GM18909 (cell line): ENCODE data around the gene HMX2.

Experiments
- ATAC-seq: cut with Tn5 transposase; IDR thresholded peaks from one replicate; pipeline ENCODE4 v1.9.1; 2021; ENCODE audit warnings: mild to moderate bottlenecking; ENCODE audit not compliant: unreplicated experiment, poor library complexity

The HMX2 gene

DNA sequence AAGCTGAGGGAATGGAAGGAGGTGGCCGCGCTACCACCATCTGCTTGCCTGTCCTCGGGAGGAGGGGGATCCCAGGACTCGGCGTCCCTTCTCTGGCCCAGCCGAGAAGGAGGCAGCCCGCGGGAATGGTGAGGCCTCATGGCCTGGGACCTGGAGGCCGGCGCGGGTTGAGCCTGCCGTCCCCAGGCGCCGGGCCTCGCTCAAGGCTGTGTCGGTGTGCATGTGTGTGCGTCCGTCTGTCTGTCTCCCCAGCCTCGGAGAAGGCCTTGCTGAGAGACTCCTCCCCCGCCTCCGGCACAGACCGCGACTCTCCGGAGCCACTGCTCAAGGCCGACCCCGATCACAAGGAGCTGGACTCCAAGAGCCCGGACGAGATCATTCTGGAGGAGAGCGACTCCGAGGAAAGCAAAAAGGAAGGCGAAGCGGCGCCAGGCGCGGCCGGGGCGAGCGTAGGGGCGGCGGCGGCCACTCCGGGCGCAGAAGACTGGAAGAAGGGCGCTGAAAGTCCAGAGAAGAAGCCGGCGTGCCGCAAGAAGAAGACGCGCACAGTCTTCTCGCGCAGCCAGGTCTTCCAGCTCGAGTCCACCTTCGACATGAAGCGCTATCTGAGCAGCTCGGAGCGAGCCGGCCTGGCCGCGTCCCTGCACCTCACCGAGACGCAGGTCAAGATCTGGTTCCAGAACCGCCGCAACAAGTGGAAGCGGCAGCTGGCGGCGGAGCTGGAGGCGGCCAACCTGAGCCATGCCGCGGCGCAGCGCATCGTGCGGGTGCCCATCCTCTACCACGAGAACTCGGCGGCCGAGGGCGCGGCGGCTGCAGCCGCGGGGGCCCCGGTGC is 10.9 kb upstream of the HMX2 start:
- ATAC-seq: no peak

DNA sequence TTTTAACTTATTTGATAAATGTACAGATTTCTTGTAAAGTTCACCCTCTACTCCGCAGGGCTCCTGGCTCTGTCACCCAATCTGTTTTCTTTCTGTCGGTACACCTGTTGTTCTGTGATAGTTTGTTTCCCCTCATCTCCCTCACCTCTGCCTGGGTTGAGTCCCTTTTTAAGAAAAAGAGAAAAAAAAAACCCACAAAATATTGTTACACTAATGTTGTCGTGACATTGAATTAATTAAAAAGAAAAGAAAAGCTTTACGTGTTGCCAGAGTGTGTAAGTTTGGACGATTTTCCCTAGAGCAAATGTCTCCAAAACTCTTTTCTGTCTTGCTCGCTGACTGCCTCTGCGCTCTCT is 8.8 kb upstream of the HMX2 start:
- ATAC-seq: no peak

DNA sequence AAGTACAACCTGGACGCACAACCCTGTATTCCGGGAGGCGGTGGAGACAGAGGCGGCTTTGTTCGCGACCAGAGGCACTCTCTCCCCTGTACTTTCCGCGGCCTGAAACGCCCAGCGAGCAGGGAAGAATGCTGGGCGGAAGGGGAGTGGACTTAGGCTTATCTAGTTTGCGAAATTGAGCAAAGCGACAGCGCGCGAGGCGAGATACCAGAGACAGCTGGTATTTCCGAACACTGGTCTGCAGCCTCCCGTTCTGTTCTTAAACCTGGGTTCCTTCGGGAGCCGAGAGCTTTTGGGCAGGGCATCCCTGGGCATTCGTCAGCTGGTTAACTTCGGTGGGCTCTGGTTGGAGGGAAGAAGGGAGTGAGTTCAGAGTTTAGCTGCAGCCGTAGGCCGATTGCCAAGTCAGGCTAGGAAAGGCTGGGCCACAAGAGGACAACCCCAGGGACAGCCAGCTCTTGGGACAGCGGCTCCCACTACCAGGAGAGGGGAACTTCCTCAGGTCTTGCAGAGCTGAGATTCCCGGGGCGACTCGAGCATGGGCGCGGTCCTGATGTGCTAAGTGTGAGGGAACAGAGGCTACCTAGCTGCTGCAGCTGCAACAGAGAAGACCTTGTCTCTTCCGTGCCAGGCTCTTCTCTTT is 8.3 kb upstream of the HMX2 start:
- no peak for ATAC-seq

DNA sequence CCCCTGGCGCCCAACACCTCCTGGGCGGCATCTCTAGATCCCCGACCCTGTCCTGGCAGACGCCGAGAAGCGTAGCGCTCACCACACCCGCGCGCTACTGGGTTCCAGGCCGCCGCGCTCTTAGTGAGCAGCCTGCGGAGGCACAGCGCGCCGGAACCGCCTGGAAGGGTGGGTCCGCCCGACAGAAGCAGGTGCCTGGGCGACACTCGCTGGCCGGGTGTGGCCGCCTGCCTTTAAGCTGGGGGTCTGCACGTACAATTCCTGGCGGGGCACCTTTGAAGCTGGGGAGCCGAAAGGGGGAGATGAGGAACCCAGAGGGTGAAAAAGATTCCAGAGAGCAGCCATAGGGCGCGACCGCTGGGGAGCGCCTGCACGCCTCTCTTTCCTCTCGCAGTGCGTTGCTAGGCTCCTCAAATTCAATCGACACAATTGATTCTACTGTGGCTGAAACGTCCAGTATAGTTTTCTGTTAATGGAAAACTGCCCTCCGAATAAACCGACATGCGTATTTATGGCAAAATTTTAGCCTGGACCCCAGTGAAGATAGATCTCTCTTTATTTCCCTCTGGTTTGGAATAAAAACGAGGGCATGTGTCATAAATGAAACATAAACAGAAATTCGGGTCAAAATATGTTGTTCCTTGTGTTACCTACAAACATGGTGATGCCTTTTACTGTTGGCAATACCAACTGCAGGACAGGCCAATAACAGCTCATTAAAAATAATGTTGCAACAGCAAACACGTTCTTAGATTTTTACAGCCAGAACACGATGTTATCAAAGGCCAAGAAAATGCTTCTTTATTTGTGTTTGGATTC is 7.6 kb upstream of the HMX2 start:
- ATAC-seq: no peak

DNA sequence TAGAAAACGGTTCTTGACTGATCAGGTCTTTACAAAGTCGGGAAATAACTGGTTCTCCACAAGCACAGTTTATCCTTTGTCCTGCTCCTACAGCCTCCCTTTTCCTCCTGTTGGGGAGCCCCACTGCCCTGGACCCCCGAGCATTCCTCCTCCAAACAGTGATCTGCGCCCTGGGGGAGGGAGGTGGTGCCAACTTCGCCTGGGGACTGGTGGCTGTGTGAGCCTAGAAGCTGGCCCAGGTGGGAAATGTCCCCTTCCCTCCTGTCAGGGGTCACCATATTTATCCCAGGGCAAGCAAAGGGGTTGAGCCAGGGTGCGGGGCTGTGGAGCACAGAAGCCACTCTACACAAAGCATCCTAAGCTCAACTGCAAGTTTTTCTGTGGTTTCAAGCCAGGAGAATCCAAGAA is 6.9 kb upstream of the HMX2 start:
- no peak for ATAC-seq

DNA sequence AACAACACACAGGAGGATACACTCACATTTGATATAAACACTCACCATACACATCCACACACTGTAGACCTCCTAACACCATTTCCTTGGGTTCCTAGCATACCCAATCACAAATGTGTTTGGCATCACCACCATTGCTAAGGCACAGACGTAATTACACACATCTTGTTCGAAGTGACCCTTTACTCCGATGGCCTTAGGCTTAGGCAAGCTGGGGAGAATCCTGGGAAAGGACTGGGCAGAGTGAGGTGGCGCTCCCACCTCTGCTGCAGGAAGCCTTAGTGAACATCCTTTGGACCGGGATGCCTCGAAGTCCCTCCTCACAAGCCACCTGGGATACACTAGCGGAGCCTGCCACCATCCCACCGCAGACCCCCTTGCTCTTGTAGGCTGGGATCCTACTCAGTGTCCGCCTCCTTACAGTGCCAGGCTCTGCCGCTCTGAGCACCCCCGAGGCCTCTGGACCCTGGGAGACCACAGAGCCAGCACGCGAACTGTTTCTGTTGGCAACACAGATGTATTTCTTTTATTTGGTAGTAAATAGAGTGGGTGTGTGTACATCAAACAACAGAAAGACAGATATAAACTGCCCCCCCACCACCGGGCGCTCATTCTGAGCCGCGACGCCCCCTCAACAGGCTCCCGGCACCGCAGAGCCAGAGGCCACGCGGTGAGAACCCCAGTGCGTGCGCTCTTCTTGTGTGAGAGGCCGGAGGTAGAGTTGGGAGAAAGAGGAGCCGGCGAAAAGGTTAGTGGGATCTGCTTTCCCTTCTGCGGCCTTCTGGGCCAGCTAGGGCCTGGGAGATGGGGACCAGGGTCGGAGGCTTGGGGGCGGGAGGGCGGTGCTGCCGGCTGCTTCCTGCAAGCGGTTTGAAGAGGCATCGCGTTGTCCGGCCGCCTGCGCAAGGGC is 5.9 kb upstream of the HMX2 start:
- ATAC-seq: no peak

DNA sequence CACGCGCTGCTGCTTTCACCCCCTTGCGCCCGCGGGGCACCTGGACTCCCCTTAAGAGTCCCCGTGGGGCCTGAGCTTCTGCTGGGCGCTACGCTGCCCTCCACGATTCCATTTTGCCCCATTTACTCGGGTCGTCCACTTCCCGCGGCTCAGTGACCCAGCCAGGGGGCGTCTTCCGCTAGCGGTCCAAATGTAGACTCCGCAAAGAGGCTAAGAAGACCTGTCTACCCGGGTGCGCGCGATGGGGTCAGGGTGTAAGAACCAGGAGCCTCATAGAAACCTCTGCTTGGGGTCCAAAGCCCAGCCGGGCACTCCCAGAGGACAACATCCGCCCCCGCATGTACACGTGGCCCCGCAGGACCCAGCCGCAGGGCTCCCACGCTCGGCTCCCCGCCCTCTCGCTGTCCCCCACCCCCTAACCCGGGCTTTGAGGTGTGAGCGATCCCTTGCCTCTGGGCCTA is 5.2 kb upstream of the HMX2 start:
- ATAC-seq: no peak

DNA sequence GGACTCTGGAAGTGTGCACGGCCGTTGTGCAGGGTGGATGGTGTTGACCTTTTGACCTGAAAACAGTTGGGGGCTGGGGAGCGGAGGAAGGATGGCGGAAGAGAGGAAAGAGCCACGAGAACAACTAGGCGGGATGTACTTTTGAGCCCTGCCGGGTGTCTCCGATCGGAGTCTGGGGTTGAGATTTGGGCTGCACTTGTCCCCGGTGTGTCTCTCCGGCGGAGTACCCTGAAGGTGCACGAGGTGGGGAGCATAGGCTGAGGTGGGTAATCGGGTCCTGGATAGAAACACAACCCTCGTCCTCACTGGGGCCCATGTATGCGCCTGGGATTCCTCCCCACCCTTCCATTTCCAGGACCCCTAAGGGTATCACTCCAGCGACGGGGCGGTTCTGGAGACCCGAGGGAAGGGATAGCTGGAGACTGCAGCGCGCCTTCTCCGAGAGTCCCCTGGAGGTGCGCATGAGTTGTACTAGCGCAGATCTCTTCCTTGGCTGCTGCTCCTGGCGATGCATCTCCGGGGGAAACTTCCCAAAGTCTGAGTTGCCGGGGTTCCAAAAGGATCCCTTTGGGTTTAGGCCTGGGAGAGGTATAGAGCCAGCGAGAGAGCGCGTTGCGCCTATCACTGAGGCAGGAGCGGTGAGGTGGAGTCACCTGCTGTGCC is 4.6 kb upstream of the HMX2 start:
- ATAC-seq: no peak

DNA sequence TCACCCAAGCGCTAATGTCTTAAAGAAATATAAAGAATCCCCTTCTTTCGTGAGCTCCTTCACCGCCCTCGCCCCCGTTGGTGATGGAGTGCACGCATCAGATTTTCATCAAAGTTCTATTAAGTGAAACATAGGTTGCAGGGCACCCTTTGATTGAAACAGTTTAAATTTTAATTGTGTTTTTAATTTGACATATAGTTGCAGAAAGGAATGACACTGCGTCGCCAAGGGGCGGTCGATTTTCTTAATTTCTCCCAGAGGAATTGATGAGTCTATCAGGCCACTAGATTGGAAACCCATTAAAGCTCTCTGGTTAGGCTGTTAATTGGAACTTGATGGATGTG is 4.1 kb upstream of the HMX2 start:
- ATAC-seq: no peak

DNA sequence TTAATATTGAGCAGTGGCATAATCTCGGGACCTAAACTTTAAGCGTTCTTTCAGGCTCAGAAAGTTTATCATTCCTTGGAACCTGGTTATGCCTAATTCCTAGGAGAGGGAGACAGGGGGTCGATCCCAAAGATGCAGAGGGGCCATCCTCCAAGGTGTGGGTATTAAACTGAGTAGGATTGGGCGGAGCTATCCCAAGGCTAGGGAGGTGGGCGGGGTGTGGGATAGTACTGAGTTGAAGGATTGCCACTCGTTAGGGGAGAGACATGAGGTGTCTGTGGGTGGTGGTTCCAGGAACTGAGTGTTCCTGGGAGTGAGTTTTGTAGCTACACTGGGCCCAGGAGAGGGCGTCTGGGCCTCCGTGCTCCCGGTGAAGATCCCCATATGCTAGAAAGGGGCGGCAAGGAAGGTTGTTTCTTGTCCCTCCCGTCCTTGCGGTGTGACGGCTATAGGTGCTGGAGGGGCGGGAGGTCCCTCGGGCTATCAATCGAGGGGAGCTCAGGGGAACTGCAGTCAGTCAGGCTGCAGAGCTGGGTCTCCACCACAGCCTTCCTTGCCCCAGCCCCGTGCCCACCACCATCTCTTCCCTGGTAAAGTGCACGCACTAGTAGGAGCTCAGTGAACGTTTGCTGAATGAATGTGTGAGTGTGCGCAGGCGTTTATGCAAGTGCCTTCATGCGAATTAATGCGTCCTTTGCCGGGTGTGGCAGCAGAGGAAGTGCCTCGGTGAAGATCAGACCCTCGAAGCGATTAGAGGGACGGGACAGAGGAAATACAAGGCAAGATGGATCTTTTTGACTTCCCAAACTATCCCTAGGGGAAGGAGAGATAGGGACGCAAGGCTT is 3.0 kb upstream of the HMX2 start:
- no peak for ATAC-seq

DNA sequence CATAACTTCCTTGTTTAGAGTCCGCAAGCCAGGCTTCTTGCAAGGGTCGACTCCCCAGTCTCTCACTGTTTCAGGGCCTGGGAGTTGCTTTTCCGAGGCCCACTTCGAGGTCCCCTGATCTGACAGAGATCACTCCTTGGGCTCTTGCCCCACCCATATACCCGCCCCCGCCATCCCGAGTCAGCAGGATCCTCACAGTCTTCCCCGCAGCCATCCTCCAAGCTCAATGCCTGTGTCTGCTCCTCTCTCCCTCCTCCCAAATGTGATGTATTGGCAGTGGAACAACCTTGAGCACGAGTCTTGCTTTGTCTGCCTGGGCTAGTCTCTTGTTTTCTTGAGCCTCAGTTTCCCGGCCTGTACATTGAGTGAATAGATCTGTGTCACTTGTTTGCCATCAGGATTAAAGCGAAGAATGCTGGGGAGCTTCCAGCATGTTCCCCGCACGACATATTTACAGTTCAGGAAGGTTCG is 2.4 kb upstream of the HMX2 start:
- ATAC-seq: no peak

DNA sequence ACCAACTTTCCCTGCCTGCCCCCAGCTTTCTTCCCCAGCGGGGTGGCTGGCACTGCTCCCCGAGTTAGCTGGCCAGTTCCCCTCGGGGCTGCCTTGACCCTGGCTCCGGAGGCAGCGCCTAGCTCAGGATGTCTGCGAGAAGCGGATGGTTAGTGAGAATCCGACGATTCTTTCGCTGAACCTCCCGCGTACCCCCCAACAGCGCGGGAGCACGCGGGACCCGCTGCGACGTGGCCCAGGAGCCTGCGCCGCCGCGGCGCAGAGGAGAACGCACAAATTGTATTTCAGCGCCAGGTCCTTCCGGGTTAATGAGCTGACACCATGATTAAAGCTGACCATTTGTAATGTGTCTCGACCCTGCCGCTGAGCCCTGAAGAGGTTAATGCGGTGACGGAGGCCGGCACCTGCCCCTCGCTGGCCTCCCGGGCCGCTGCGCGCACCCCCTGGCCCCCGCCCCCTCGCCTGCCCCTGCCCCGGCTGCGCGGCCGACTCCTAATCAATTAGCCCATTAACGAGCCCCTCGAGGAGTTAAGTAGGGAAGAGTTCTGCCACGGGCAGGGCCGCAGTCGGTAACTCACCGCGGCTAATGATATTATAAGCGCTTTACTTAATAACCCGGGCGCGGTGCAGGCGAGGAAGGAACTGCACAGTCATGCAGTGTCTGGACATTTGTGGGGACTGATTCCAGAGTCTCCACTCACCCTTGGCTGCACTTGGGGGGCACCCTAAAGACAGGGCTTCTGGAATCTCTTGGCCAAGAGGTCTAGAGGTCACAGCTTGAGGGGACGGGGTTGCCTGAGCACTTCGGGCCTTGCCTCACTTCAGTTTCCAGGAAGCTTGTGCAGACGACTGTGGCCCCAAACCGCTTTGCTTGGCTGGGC is 1.7 kb upstream of the HMX2 start:
- no peak for ATAC-seq

DNA sequence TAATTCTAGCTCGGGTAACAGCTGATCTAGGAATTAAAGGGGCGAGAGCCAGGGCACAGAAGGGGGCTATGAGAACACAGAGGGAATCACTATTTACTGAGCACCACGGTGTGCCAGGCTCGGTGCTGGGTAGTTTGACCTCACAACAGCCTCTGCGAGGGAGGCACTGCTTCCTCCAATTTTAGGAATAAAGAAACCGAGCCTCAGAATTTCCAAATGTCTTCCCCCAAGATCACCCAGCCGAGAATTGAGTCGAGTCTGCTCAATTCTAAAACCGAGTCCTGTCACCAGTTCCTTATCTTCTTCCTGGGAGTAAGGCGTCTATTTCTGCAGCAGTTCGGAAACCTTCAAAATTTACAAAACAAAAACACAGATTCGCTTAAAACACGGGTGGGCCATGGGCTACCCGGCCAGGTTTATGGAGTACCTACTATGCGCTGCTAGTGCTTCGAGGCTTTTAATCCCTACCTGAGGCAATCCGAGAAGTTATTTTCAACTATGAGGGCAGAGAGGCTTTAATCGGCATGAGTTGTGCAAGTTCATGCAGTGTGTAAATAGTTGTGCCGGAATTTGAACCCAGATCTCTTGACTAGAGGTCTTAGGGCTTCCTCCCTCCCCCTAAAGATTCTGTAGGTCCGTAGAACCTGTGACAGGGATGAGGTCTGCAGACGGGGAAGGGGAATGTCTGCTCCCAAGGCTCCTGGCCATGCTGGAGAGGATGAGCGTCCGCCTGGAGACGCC is 872 bp upstream of the HMX2 start:
- ATAC-seq: no peak

DNA sequence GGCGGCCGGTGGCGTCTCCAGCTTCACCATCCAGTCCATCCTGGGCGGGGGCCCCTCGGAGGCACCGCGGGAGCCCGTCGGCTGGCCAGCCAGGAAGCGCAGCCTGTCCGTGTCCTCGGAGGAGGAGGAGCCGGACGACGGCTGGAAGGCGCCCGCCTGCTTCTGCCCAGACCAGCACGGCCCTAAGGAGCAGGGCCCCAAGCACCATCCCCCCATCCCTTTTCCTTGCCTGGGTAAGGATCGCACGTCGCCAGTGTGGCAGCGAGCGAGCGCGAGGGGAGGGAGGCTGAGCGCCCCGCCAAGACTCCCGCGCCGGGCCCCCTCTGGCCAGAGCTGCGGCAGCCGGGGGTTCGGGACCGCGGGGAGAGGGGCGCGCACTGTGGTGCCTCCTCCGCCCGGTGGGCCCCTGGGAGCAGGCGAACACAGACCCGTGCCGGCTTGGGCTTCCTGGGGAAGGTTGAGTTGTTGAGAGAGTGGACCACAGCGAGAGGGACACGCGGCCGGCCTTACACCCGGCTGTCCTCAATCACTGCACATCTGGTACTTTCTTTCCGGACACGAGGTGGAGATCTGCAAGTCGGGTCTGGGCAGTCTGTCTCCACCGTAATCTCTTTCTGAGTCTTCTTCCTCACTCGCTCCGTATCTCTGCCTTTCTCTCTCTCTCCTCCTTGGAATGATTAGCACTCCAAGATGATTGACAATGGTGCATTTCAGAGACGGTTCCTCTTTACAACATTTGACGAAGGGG is 652 bp downstream of the HMX2 start:
- no peak for ATAC-seq

DNA sequence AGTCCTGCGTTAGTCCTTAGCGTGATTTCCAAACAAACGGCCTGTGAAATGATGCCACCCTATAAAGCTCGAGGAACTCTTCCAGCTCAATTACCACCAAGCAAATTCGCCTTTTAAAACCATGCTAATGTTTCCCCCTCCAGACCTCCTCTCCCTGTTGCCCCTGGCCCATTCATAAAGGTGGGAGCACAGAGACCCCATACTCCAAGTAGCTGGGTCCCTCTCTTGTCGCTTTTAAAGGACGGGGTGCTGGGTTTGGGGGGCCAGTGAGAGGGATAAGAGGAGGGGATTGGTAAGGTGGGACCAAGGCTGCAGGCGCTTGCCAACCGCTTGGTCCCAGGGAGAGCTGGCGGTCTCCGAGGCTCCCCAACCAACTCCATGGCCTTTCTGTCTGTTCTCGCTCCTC is 1.2 kb downstream of the HMX2 start:
- ATAC-seq: no peak

DNA sequence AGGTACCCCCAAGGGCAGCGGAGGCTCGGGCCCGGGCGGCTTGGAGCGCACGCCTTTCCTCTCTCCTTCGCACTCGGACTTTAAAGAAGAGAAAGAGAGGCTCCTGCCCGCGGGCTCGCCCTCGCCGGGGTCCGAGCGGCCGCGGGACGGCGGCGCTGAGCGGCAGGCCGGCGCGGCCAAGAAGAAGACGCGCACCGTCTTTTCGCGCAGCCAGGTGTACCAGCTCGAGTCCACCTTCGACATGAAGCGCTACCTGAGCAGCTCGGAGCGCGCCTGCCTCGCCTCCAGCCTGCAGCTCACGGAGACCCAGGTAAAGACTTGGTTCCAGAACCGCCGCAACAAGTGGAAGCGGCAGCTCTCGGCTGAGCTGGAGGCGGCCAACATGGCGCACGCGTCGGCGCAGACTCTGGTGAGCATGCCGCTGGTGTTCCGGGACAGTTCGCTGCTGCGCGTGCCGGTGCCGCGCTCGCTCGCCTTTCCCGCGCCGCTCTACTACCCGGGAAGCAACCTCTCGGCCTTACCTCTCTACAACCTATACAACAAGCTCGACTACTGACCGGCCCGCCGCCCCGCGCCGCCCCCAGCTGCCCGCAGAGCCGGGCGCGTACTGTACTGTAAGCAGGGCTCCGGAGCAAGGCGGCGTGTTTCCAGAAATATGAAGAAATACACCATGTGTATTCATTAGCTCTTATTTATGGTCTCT is 1.8 kb downstream of the HMX2 start:
- no peak for ATAC-seq
